IPS DF 19.7 (cell line): ENCODE measurements around the gene KCNMB1.

ENCODE experiments used
- DNase-seq: peaks from one replicate; pipeline ENCODE4 v3.0.0-alpha.2; 2013; ENCODE audit warnings: low read depth, low spot score

KCNMB1 gene

GRCh38 chr5:170414786-170415185 lies 25.6 kb upstream of the KCNMB1 start:
- DNase-seq, result no peak

DNA sequence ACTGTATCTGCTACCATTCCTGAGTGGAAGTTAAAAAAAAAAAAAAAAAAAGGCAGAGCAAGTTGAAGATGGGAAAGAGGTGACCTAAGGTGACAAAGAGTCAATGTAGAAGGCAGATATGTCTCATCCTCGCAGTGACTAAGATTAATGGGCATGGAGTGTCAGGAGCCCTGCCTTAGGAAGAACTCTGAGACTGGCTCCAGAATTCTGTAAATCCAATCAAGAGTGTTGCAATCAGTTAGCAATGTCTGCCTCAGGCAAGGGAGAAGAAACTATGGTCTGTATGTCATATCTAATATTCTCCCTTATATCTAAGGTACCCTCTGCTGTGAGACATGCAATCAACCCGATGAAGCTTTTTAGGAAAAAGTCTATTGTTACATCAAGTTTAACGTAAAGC lies 24.7 kb upstream of the KCNMB1 start:
- no peak for DNase-seq

GRCh38 chr5:170411100-170411499 lies 21.9 kb upstream of the KCNMB1 start:
- DNase-seq, result no peak

DNA sequence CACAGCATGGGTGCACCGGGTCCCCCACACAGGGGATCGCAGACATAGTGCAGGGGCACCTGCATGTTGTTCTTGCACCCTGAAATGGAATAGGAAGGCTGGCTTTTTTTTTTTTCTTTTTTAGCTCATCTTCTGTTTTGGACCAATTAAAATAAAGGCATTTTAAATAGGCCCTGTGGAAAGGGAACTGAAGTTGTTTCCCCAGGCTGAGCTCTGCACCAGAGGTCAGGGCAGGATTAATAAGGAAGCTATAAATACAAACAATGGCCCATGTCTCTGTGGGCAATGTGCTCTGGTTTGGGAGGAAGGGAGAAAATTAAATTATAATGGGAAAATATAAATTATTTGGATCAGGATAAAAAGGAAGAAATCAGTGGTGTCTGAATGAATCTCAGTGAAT lies 21.2 kb upstream of the KCNMB1 start:
- no peak for DNase-seq

- DNase-seq, result no peak
Observed at GRCh38 chr5:170408877-170409660, 19.9 kb upstream of the KCNMB1 start.

GRCh38 chr5:170408226-170408625 lies 19.1 kb upstream of the KCNMB1 start:
- DNase-seq, result no peak

DNA sequence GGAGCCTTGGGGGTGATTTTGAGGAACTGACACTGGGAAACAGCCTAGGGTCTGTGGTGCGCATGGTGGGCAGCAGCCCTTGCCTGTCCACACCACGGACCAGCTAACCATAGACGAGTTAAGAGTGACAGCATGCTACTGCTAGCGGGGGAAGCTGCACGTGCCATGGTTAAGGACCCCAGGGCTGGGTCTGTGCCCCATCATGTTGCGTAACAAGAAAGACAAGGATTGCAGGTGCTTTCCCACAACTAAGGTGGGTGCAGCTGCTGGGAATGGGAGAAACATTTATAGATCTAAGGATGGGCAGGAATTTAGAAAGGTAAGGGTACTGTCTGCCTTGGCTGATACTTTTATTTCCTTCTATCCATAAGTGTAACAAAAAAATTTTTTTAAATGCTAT lies 17.9 kb upstream of the KCNMB1 start:
- DNase-seq, result no peak

DNA sequence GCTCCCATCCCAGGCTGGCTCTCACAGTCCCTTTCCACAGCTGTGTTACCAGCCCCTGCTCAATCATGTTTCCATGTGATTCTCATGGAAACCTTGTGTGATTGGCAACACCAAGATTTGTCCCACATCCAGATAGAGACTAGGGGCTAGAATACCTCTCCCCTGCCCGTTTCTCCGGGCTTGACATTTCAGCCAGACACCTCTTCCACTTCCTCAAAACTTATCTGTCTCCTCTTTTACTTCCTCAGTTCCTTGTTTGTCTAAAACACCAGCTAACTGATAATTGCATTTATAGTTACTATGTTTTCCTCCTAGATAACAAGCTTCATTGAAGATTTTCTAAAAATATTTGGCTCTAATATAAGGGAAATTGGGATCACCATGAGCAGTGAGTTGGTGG lies 16.6 kb upstream of the KCNMB1 start:
- DNase-seq, result no peak

GRCh38 chr5:170404398-170404797 lies 15.2 kb upstream of the KCNMB1 start:
- DNase-seq, result no peak

- no peak for DNase-seq
Observed at GRCh38 chr5:170403675-170404074, 14.5 kb upstream of the KCNMB1 start.

DNA sequence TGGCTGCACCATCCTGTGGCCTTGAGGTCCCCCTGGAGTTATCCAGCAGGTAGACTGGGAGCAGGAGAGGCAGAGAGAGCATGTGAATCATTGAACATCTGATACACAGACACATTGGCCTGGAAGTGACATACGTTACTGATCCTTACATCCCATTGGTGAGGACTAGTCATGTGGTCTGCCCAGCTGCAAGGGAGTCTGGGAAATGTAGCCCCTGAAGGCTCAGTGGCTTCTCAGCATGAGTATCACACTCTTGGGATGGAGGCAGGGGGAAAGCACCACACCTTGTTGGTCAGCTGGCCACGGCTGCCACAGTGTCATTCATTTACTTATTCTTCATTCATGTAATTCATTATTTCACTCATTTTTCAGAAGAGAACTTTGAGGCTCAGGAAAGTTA lies 13.3 kb upstream of the KCNMB1 start:
- DNase-seq, result no peak

- no peak for DNase-seq
Observed at GRCh38 chr5:170397059-170397458, 7.9 kb upstream of the KCNMB1 start.

- DNase-seq, result no peak
Observed at GRCh38 chr5:170393958-170394357, 4.8 kb upstream of the KCNMB1 start.

DNA sequence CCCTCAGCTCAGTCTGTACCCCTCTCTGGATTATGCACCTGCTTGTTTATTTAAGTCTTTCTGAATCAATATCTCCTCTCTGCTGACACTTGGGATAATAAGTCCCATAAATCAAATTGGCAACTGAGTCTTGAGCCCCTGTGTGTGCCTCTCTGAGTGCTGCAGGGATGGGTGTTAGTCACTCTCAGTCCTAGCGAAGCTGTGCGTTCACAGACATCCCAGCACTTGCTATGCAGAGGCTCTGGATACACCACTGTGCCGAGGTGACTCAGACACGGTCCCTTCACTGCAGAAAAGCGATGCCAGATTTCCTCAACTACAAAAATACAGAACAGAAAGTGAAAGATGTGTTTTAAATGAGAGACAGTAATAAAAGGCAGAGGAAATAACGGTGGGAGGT lies 4.1 kb upstream of the KCNMB1 start:
- DNase-seq, result no peak

GRCh38 chr5:170390472-170390871 lies 1.3 kb upstream of the KCNMB1 start:
- no peak for DNase-seq

DNA sequence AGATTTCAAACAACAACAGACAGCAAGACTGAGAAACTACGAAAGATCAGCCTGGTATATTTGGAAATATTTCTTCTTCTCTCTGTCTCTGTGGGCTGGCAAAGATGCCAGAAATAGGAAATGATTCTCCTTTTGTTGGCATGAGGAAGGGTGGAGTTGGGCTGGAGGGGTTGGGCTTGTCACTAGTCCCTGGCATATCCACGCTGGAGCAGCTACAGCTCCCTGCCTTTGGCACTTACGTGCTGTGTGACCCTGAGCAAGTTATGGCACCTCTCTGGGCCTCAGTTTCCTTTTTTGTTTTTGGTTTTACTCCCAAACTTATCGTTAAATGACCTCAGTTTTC lies 354 bp upstream of the KCNMB1 start:
- DNase-seq, result no peak

DNA sequence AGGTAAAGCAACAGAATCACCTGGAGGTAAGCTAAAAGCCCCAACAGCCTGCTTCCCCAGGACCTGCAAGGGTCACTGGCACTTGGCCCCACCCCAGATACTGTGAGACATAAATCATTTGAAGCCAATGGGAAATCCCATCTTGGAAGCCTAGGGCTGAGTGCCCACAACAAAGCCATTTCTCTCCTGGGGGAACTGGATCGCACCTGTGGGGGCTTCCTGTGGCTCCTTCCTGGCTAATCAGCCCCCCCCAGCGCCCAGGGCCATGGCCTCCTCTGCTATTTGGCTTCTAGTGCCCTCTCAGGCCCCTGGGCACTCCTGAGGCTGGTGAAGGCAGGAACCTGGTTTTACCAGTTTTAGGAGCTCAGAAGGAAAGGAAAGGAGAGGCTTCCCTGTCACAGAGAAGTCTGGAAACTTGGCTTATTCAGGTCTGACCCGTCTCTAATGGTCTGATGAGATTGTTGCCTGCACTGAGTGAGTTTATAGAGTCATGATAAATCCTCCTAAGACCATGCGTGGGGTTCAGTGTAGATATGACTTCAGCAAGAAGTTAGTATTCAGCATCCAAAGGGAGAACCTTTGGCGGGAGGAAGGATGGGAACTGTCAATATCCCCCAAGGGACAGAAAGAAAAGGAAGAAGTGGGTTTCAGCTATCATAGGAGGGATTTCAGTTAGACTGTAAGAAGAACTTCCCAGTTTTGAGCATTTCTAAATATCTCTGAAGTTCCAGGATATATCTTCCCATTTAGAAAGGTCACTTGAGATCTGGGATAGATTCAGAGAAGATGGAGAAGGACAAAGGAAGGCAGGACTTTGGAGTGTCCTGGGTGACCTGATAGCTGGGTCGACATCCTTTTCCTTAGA lies 1.2 kb downstream of the KCNMB1 start:
- no peak for DNase-seq

- no peak for DNase-seq
Observed at GRCh38 chr5:170386743-170387395, 2.3 kb downstream of the KCNMB1 start.

- no peak for DNase-seq
Observed at GRCh38 chr5:170383227-170383626, 5.9 kb downstream of the KCNMB1 start.

DNA sequence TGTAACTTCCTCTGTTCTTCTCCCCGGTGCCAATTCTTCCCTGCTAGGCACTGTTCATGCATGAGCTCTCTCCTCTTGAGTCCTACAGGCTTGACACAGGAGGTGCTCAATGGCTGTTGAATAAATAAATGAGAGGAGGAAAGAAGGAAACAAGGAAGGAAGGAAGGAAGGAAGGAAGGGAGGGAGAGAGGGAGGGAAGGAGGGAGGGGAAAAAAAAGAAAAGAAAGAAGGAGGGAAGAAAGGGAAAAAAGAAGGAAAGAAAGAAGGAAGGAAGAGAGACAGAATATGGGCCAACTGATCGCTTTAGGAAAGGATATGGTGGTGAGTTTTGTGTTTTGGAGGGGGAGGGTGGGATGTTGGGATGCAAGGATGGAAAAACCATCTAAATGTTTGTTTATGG lies 6.4 kb downstream of the KCNMB1 start:
- no peak for DNase-seq

DNA sequence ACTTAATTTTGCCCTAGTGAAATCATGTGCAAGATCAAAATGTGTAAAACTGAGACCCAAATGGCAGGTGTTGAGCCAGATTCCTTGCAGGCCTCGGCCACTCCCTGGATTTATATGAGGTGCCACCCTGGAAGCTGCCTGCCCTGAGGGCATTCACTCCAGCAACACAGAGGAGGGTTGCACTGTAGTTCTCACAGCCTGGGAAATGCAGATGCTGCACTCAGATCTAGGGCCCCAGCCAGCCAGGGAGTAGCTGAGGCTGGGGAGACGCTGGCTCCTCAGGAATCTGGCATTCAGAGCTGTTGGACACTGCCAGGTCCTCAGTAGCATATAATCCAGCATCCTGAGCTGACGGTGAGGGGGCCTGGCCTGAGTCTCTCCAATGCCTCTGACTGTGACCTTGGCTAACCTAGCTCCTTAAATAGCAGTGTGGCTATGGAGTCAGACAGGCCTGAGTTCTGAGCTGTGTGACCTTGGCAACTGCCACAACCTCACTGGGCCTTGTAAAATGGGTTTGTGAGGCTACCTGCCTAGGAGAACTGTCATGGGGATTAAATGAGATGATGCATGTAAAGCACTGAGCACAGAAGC lies 8.7 kb downstream of the KCNMB1 start:
- DNase-seq, result no peak

- DNase-seq, result no peak
Observed at GRCh38 chr5:170378740-170379139, 10.4 kb downstream of the KCNMB1 start.
